ENCODE results near the gene CNTN1. TPM values are rescaled to one million over a fixed set of nuclear protein-coding genes. Genes with fewer than 3 reads are reported as not detected.

CNTN1 gene
- total and polyA plus RNA-seq, 2 of the 13 experiments (the other 11 are each of a cell fraction or from before 2014, with no cell fraction given), result 0.01 to 0.07 TPM

GRCh38 chr12:41067941-41068645 lies 375.9 kb downstream of the CNTN1 start:
- WGBS (ENCODE audit: low lambda C conversion rate), result 2% methylated on average over 3 of the region's 3 CpGs
- Histone ChIP-seq H3K4me1 (ENCODE audit: insufficient read depth, low read length) (no peaks in the 10 kb centered on the region), H3K4me2 (ENCODE audit: low read depth, low read length) (no peak overlapping the region), H3K79me2 (ENCODE audit: insufficient read depth, low read length) (no peaks in the 10 kb centered on the region), H3K9me3 (ENCODE audit: low read length) (no peaks in the 10 kb centered on the region), H3K9ac (ENCODE audit: insufficient read depth, low read depth, low read length) (no peak overlapping the region), H4K20me1 (ENCODE audit: insufficient read depth, low read length) (no peaks in the 10 kb centered on the region), H3K27me3 (ENCODE audit: control insufficient read depth in 1 of 2, insufficient read depth in 2 of 2, low read length in 2 of 2) (no peaks in the 10 kb centered on the region), H3K36me3 (replicated peaks in 1 of 2; ENCODE audit: control insufficient read depth in 1 of 2, insufficient read depth in 2 of 2, low read length in 2 of 2) (no peaks in the 10 kb centered on the region), H3K4me3 (replicated peaks in 1 of 3; ENCODE audit: insufficient read depth in 1 of 3, low read depth in 2 of 3, low read length in 3 of 3) (no peak overlapping the region), H2AFZ (ENCODE audit: low read length) (no peak overlapping the region), H3K27ac (ENCODE audit: extremely low read length, insufficient read depth, low read length) (no peak overlapping the region)
- TF ChIP-seq NR2F2 (IDR thresholded peaks at IDR 0.05; ENCODE audit: borderline replicate concordance, low read depth) (peak; percentile 34; the same call in 1 of the 2 replicates), NR2F6 (IDR thresholded peaks at IDR 0.05) (peak; percentile 29; the same call in 1 of the 2 replicates), NR2F6 (CRISPR knock-in tag; IDR thresholded peaks at IDR 0.05) (0 out of 2 replicates have a peak, but pooled peaks have one; percentile 26), ZNF121 (CRISPR knock-in tag; IDR thresholded peaks at IDR 0.05) (no peak)
- ChIA-PET CTCF (ENCODE audit: low intra/inter-chr PET ratio, low total read pairs) (no interaction called here), POLR2A (no interaction called here)
- no TSS peak for BruUV-seq (replicated peaks)
- intact Hi-C loops (cut with micrococcal nuclease; ENCODE audit: unreplicated experiment), result no loop called here
- FAIRE-seq (no peak), DNase-seq (ENCODE audit: low spot score) (no peak), ATAC-seq (no peak)
- in situ Hi-C loops (cut with HindIII; ENCODE audit: extremely low pct_ligation_motif_present, low pct_unique_long_range_greater_than_20kb), result no loop called here

- WGBS (ENCODE audit: low lambda C conversion rate), result 50% methylated on average over 5 of the region's 5 CpGs
Observed at GRCh38 chr12:41073633-41074472, 381.6 kb downstream of the CNTN1 start.

More at GRCh38 chr12:41073633-41074472, 381.6 kb downstream of the CNTN1 start:
- FAIRE-seq (no peak), ATAC-seq (no peak), DNase-seq (ENCODE audit: low spot score) (no peak)
- in situ Hi-C loops (cut with HindIII; ENCODE audit: extremely low pct_ligation_motif_present, low pct_unique_long_range_greater_than_20kb) (no loop called here), intact Hi-C loops (cut with micrococcal nuclease; ENCODE audit: unreplicated experiment) (no loop called here)
- H3K4me2 ChIP-seq (ENCODE audit: low read depth, low read length), result no peak overlapping the region
- no peaks in the 10 kb centered on the region for H4K20me1 ChIP-seq (ENCODE audit: insufficient read depth, low read length)
- H3K27ac ChIP-seq (ENCODE audit: extremely low read length, insufficient read depth, low read length), result no peak overlapping the region
- no peaks in the 10 kb centered on the region for H3K79me2 ChIP-seq (ENCODE audit: insufficient read depth, low read length)
- no peak overlapping the region for H3K4me3 ChIP-seq (replicated peaks in 1 of 3; ENCODE audit: insufficient read depth in 1 of 3, low read depth in 2 of 3, low read length in 3 of 3)
- TF ChIP-seq ZNF607 (CRISPR knock-in tag; IDR thresholded peaks at IDR 0.05; ENCODE audit: borderline replicate concordance) (no peak), ATF7-NPFF (CRISPR knock-in tag; IDR thresholded peaks at IDR 0.05; ENCODE audit: low read depth) (no peak), DR1 (CRISPR knock-in tag; IDR thresholded peaks at IDR 0.05) (no peak), HOXA7 (CRISPR knock-in tag; IDR thresholded peaks at IDR 0.05) (no peak), NFYC (CRISPR knock-in tag; IDR thresholded peaks at IDR 0.05) (no peak), PHF8 (CRISPR knock-in tag; IDR thresholded peaks at IDR 0.05) (no peak), SYNCRIP (IDR thresholded peaks at IDR 0.05; ENCODE audit: insufficient read depth, low read depth, low read length) (no peak), HNRNPH1 (optimal IDR thresholded peaks at IDR 0.05; ENCODE audit: low read depth, low read length) (no peak), RAD21 (CRISPR knock-in tag; IDR thresholded peaks at IDR 0.05) (no peak), ZNF670 (CRISPR knock-in tag; IDR thresholded peaks at IDR 0.05; ENCODE audit: borderline replicate concordance) (no peak), ZNF451 (CRISPR knock-in tag; IDR thresholded peaks at IDR 0.05) (no peak), TCF7L2 (IDR thresholded peaks at IDR 0.05; ENCODE audit: low read depth, low read length) (no peak), CENPT (CRISPR knock-in tag; IDR thresholded peaks at IDR 0.05; ENCODE audit: low read depth) (no peak)
- no TSS peak for BruUV-seq (replicated peaks)
- no peaks in the 10 kb centered on the region for H3K4me1 ChIP-seq (ENCODE audit: insufficient read depth, low read length)
- H3K27me3 ChIP-seq (ENCODE audit: control insufficient read depth in 1 of 2, insufficient read depth in 2 of 2, low read length in 2 of 2), result no peaks in the 10 kb centered on the region
- no peaks in the 10 kb centered on the region for H3K9me3 ChIP-seq (ENCODE audit: low read length)
- ChIA-PET POLR2A (no interaction called here), CTCF (ENCODE audit: low intra/inter-chr PET ratio, low total read pairs) (no interaction called here)
- H3K9ac ChIP-seq (ENCODE audit: insufficient read depth, low read depth, low read length), result no peak overlapping the region
- H3K36me3 ChIP-seq (replicated peaks in 1 of 2; ENCODE audit: control insufficient read depth in 1 of 2, insufficient read depth in 2 of 2, low read length in 2 of 2), result no peaks in the 10 kb centered on the region
- no peak overlapping the region for H2AFZ ChIP-seq (ENCODE audit: low read length)

Data from HepG2 (cell line).